Kidney tubule cell (primary cell): Measurements from ENCODE around the gene KRTAP9-6.
"Not testable (repeated sequence)": the region's sequence is repeated elsewhere in the genome, so short reads cannot be mapped to it uniquely, and the experiment has no call there.

Experiments used
- DNase-seq: peaks from one replicate; pipeline ENCODE4 v3.0.0-alpha.2; 2018; ENCODE audit warnings: low spot score

The KRTAP9-6 gene

GRCh38 chr17:41271858-41272257, 6.7 kb downstream of the KRTAP9-6 start:
- no peak for DNase-seq

GRCh38 chr17:41275648-41276190, 10.5 kb downstream of the KRTAP9-6 start, which contains the start of gene KRTAP9-7:
KRTAP9-7 (plus strand) TSS chr17:41275698; CDS start chr17:41275698, 0 bp downstream.
- DNase-seq: not testable (repeated sequence)

- peak; percentile 74 for DNase-seq
These were observed 13.2 kb downstream of the KRTAP9-6 start for GRCh38 chr17:41278176-41278955.

- DNase-seq: no peak
These were observed 18.9 kb downstream of the KRTAP9-6 start for GRCh38 chr17:41284043-41284442.

GRCh38 chr17:41284546-41284945, 19.4 kb downstream of the KRTAP9-6 start:
- peak; percentile 18 for DNase-seq

GRCh38 chr17:41287050-41287449, 21.9 kb downstream of the KRTAP9-6 start:
- peak; percentile 54 for DNase-seq

- no peak for DNase-seq
These were observed 28.8 kb downstream of the KRTAP9-6 start for GRCh38 chr17:41294016-41294415.

GRCh38 chr17:41296846-41297245, 31.7 kb downstream of the KRTAP9-6 start:
- no peak for DNase-seq

GRCh38 chr17:41298458-41299135, 33.4 kb downstream of the KRTAP9-6 start:
- DNase-seq: no peak

- no peak for DNase-seq
These were observed 36.1 kb downstream of the KRTAP9-6 start for GRCh38 chr17:41301204-41301790.

- DNase-seq: no peak
These were observed 37.0 kb downstream of the KRTAP9-6 start, which contains the start of gene KRTAP29-1 for GRCh38 chr17:41301916-41302901. KRTAP29-1 (minus strand) TSS chr17:41302851; CDS start chr17:41302851, 0 bp downstream.

GRCh38 chr17:41302981-41303380, 37.8 kb downstream of the KRTAP9-6 start:
- no peak for DNase-seq

- DNase-seq: no peak
These were observed 38.9 kb downstream of the KRTAP9-6 start for GRCh38 chr17:41304091-41304490.

GRCh38 chr17:41307647-41308046, 42.5 kb downstream of the KRTAP9-6 start:
- DNase-seq: peak; percentile 83

- peak; percentile 49 for DNase-seq
These were observed 43.2 kb downstream of the KRTAP9-6 start for GRCh38 chr17:41308251-41308917.

GRCh38 chr17:41308918-41309359, 43.8 kb downstream of the KRTAP9-6 start, which contains the start of gene KRTAP16-1:
KRTAP16-1 (minus strand) TSS chr17:41309309; CDS start chr17:41309253, 56 bp downstream.
- no peak for DNase-seq

- DNase-seq: no peak
These were observed 45.9 kb downstream of the KRTAP9-6 start for GRCh38 chr17:41311111-41311510.

GRCh38 chr17:41315204-41315794, 50.1 kb downstream of the KRTAP9-6 start, which contains the start of gene KRTAP17-1:
KRTAP17-1 (minus strand) TSS chr17:41315710; CDS start chr17:41315650, 60 bp downstream.
- no peak for DNase-seq
